ENCODE data around the gene RASA4B. TPM values are rescaled to one million over a fixed set of nuclear protein-coding genes. Genes with fewer than 3 reads are reported as not detected.
"Not testable (repeated sequence)": the region's sequence is repeated elsewhere in the genome, so short reads cannot be mapped to it uniquely, and the experiment has no call there.

The RASA4B gene
- total and polyA plus RNA-seq, 2 donors from 2014 or later = 22.5 to 24.0 TPM

DNA sequence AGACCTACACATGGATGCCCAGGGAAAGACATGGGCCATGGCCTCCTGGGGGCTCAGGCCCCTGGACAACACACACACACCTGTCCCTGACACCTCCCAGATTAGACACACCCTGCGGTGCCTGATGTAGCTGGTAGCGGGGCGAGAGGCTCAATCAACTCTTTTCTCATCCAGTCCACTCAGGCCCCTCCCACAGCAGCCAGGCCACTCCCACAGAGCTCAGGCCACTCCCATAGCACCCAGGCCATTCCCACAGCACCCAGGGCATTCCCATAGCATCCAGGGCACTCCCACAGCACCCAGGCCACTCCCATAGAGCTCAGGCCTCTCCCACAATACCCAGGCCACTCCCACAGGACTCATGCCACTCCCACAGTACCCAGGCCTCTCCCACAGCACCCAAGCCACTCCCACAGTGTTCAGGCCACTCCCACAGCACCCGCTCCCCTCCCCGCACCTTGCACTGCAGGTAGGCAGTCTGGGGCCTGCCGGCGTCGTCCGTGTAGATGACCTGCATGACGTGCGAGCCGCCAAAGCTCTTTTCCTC is 27.0 kb downstream of the RASA4B start:
- intact Hi-C loops (cut with DNase I); H3K4me1 ChIP-seq (ENCODE audit: control insufficient read depth in 2 of 3, insufficient read depth in 2 of 3, low read depth in 1 of 3, low read length in 3 of 3); H3K27ac ChIP-seq (ENCODE audit: low read depth in 2 of 2, low read length in 2 of 2); H3K9ac ChIP-seq (ENCODE audit: low read length in 3 of 3); H3K27me3 ChIP-seq (ENCODE audit: control insufficient read depth, insufficient read depth, low read length); H3K4me3 ChIP-seq (ENCODE audit: low read length in 3 of 3); FAIRE-seq; H3K36me3 ChIP-seq (ENCODE audit: control insufficient read depth in 2 of 3, insufficient read depth in 3 of 3, low read length in 3 of 3); H3K9me3 ChIP-seq (ENCODE audit: control insufficient read depth in 2 of 3, insufficient read depth in 1 of 3, low read length in 3 of 3): not testable (repeated sequence)
- DNase-seq = peak in 1 of 5 donors; percentile 83

DNA sequence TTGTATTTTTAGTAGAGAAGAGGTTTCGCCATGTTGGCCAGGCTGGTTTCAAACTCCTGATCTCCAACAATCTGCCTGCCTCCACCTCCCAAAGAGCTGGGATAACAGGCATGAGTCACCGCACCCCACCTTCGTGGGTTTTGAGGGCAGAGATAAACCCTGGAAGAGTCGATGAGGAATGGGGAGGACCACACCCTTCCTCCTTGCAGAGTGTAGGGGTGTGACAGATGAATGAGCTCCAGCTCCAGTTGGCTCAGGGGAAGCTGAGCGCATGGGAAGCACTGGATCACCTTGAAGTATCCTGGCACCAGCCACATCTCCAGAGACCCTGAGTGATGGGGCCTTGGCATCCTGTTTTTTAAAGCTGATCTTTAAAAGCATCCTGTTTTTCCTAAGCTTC is 33.3 kb downstream of the RASA4B start:
- H3K27ac ChIP-seq (ENCODE audit: low read depth in 2 of 2, low read length in 2 of 2); H3K27me3 ChIP-seq (ENCODE audit: control insufficient read depth, insufficient read depth, low read length); FAIRE-seq; H3K9ac ChIP-seq (ENCODE audit: low read length in 3 of 3); H3K9me3 ChIP-seq (ENCODE audit: control insufficient read depth in 2 of 3, insufficient read depth in 1 of 3, low read length in 3 of 3); H3K36me3 ChIP-seq (ENCODE audit: control insufficient read depth in 2 of 3, insufficient read depth in 3 of 3, low read length in 3 of 3); H3K4me3 ChIP-seq (ENCODE audit: low read length in 3 of 3); DNase-seq; H3K4me1 ChIP-seq (ENCODE audit: control insufficient read depth in 2 of 3, insufficient read depth in 2 of 3, low read depth in 1 of 3, low read length in 3 of 3); intact Hi-C loops (cut with DNase I): not testable (repeated sequence)

DNA sequence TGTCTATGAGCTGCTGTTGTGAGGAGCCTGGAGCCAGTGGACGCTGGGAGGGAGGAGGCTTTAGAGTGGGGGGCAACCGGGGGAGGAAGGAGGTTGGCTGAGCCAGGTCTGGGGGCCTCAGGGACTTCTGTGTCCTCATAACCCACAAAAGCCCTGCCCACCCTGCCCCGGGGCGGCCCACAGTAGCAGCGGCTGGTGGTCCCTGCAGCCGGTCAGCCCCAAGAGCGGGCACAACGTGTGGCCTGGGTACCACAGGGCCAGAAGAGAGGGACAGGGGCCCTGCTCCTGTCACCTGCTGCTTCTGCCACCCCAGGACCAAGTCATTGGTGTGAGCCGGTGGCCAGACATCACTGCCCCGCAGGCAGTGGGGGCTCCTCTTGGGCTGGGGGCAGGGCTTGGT is 35.6 kb downstream of the RASA4B start:
- DNase-seq; intact Hi-C loops (cut with DNase I); H3K9me3 ChIP-seq (ENCODE audit: control insufficient read depth in 2 of 3, insufficient read depth in 1 of 3, low read length in 3 of 3); H3K36me3 ChIP-seq (ENCODE audit: control insufficient read depth in 2 of 3, insufficient read depth in 3 of 3, low read length in 3 of 3); H3K4me1 ChIP-seq (ENCODE audit: control insufficient read depth in 2 of 3, insufficient read depth in 2 of 3, low read depth in 1 of 3, low read length in 3 of 3); FAIRE-seq; H3K27me3 ChIP-seq (ENCODE audit: control insufficient read depth, insufficient read depth, low read length); H3K4me3 ChIP-seq (ENCODE audit: low read length in 3 of 3); H3K9ac ChIP-seq (ENCODE audit: low read length in 3 of 3); H3K27ac ChIP-seq (ENCODE audit: low read depth in 2 of 2, low read length in 2 of 2): not testable (repeated sequence)

DNA sequence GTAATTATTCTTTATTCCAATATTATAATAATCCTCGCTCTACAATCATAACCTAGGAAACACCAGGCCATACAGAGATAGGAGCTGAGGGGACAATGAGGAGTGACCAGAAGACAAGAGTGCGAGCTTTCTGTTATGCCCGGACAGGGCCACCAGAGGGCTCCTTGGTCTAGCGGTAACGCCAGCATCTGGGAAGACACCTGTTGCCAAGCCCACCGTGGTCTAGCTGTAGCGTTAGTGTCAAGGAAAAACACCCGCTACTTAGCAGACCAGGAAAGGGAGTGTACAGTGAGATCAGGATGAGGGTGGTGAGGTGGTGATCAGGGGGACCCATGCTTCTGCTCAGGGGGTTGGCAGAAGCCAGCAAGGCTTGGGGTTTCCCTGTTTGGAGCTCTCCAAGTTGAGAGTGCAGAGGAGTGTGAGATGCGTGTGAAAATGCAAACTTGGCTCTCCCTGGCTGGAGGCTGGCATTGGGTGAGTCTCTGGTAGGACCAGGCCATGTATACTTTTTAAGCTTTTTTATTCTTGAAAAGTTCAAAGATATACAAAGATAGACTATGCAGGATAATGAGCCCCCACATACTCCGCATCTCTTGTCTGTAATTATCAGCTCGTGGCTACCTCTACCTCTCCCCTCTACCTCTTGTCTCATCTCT is 37.5 kb downstream of the RASA4B start:
- H3K4me3 ChIP-seq (ENCODE audit: low read length in 3 of 3); H3K36me3 ChIP-seq (ENCODE audit: control insufficient read depth in 2 of 3, insufficient read depth in 3 of 3, low read length in 3 of 3); intact Hi-C loops (cut with DNase I); H3K9ac ChIP-seq (ENCODE audit: low read length in 3 of 3); H3K27me3 ChIP-seq (ENCODE audit: control insufficient read depth, insufficient read depth, low read length); H3K27ac ChIP-seq (ENCODE audit: low read depth in 2 of 2, low read length in 2 of 2); H3K4me1 ChIP-seq (ENCODE audit: control insufficient read depth in 2 of 3, insufficient read depth in 2 of 3, low read depth in 1 of 3, low read length in 3 of 3); H3K9me3 ChIP-seq (ENCODE audit: control insufficient read depth in 2 of 3, insufficient read depth in 1 of 3, low read length in 3 of 3); FAIRE-seq: not testable (repeated sequence)
- DNase-seq = peak in 1 of 5 donors; percentile 50

DNA sequence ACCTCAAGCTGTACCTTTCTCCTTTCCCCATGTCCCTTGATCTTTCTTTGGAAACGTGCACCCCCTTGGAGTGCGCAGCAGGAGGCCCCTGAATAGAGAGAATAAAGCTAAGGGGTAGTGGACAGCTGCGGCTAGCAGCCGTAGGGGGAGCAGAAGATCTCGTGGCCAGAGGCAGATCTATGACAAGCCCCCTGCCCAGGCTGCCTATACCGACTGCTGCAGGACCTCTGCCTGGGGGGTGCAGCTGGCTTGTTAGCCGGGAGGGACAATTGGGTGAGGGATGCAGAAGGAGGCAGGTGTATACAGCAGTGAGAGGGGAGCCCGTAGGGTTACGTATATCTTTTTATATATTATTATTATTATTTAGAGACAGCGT is 38.4 kb downstream of the RASA4B start:
- H3K4me3 ChIP-seq (ENCODE audit: low read length in 3 of 3); H3K36me3 ChIP-seq (ENCODE audit: control insufficient read depth in 2 of 3, insufficient read depth in 3 of 3, low read length in 3 of 3); H3K9ac ChIP-seq (ENCODE audit: low read length in 3 of 3); H3K4me1 ChIP-seq (ENCODE audit: control insufficient read depth in 2 of 3, insufficient read depth in 2 of 3, low read depth in 1 of 3, low read length in 3 of 3); intact Hi-C loops (cut with DNase I); H3K9me3 ChIP-seq (ENCODE audit: control insufficient read depth in 2 of 3, insufficient read depth in 1 of 3, low read length in 3 of 3); DNase-seq; H3K27ac ChIP-seq (ENCODE audit: low read depth in 2 of 2, low read length in 2 of 2); FAIRE-seq; H3K27me3 ChIP-seq (ENCODE audit: control insufficient read depth, insufficient read depth, low read length): not testable (repeated sequence)

All from kidney (tissue), 11 donors.